ENCODE results near the gene SLC22A7. TPM values are rescaled to one million over a fixed set of nuclear protein-coding genes. Genes with fewer than 3 reads are reported as not detected.
"Not testable (repeated sequence)": the region's sequence is repeated elsewhere in the genome, so short reads cannot be mapped to it uniquely, and the experiment has no call there.

SLC22A7 gene
- total RNA-seq, 6 experiments from 2014 or later: not detected

- Mint-ChIP-seq H3K4me3 (no peak overlapping the region), H3K27ac (no peak overlapping the region), H3K36me3 (ENCODE audit: low read depth) (peaks cover 16% of the 10 kb centered on the region), H3K4me1 (ENCODE audit: low read depth) (no peaks in the 10 kb centered on the region), H3K9me3 (no peaks in the 10 kb centered on the region), H3K27me3 (ENCODE audit: insufficient read depth) (no peaks in the 10 kb centered on the region)
- DNase-seq: no peak
- TF ChIP-seq CTCF (IDR thresholded peaks at IDR 0.05): no peak
These were observed 49.0 kb downstream of the SLC22A7 start for GRCh38 chr6:43347021-43347420.

GRCh38 chr6:43347444-43347843 is 49.4 kb downstream of the SLC22A7 start:
- Mint-ChIP-seq H3K27ac (no peak overlapping the region), H3K4me3 (no peak overlapping the region), H3K27me3 (ENCODE audit: insufficient read depth) (no peaks in the 10 kb centered on the region), H3K4me1 (ENCODE audit: low read depth) (no peaks in the 10 kb centered on the region), H3K9me3 (no peaks in the 10 kb centered on the region), H3K36me3 (ENCODE audit: low read depth) (peaks cover 17% of the 10 kb centered on the region)
- DNase-seq: no peak
- no peak for TF ChIP-seq CTCF (IDR thresholded peaks at IDR 0.05)

GRCh38 chr6:43351951-43352350 is 53.9 kb downstream of the SLC22A7 start:
- H3K4me3 Mint-ChIP-seq; H3K9me3 Mint-ChIP-seq; DNase-seq; H3K27me3 Mint-ChIP-seq (ENCODE audit: insufficient read depth); H3K27ac Mint-ChIP-seq: not testable (repeated sequence)
- H3K36me3 Mint-ChIP-seq (ENCODE audit: low read depth): peaks cover 36% of the 10 kb centered on the region
- H3K4me1 Mint-ChIP-seq (ENCODE audit: low read depth): peaks cover 12% of the 10 kb centered on the region

Other genes starting within 250 kb of the SLC22A7 start
- 10 to 100 TPM; 33.7 to 50.3 (median 37.0) TPM for gene CUL7, start 244.4 kb upstream of the SLC22A7 start, total RNA-seq (2021; fragmentation: NEBNext Ultra II Directional; extraction: Animal tissue kit (Norgen Biotek cat#: 25700))
- 10 to 100 TPM; 52.6 to 62.9 (median 58.7) TPM for gene MRPL2, start 238.8 kb upstream of the SLC22A7 start, total RNA-seq (2021; fragmentation: NEBNext Ultra II Directional; extraction: Animal tissue kit (Norgen Biotek cat#: 25700))
- 10 to 100 TPM; 10.7 to 12.6 (median 11.8) TPM for gene KLC4, start 238.6 kb upstream of the SLC22A7 start, total RNA-seq (2021; fragmentation: NEBNext Ultra II Directional; extraction: Animal tissue kit (Norgen Biotek cat#: 25700))
- gene PTK7, start 221.9 kb upstream of the SLC22A7 start, total RNA-seq (2021; fragmentation: NEBNext Ultra II Directional; extraction: Animal tissue kit (Norgen Biotek cat#: 25700)): 100 to 1,000 TPM in 1 of 6 experiments, 10 to 100 TPM in 5; 62.8 to 115 (median 66.7) TPM
- gene SRF, start 127.0 kb upstream of the SLC22A7 start, total RNA-seq (2021; fragmentation: NEBNext Ultra II Directional; extraction: Animal tissue kit (Norgen Biotek cat#: 25700)): 10 to 100 TPM; 37.4 to 49.7 (median 39.3) TPM
- 10 to 100 TPM; 15.4 to 19.9 (median 18.6) TPM for gene CUL9, start 116.1 kb upstream of the SLC22A7 start, total RNA-seq (2021; fragmentation: NEBNext Ultra II Directional; extraction: Animal tissue kit (Norgen Biotek cat#: 25700))
- gene DNPH1, start 68.8 kb upstream of the SLC22A7 start, total RNA-seq (2021; fragmentation: NEBNext Ultra II Directional; extraction: Animal tissue kit (Norgen Biotek cat#: 25700)): 10 to 100 TPM; 38.3 to 56.3 (median 49.1) TPM
- gene TTBK1, start 54.8 kb upstream of the SLC22A7 start, total RNA-seq (2021; fragmentation: NEBNext Ultra II Directional; extraction: Animal tissue kit (Norgen Biotek cat#: 25700)): not detected
- not detected for gene CRIP3, start 10.6 kb downstream of the SLC22A7 start, total RNA-seq (2021; fragmentation: NEBNext Ultra II Directional; extraction: Animal tissue kit (Norgen Biotek cat#: 25700))
- 10 to 100 TPM; 11.1 to 13.3 (median 11.8) TPM for gene ZNF318, start 71.4 kb downstream of the SLC22A7 start, total RNA-seq (2021; fragmentation: NEBNext Ultra II Directional; extraction: Animal tissue kit (Norgen Biotek cat#: 25700))
- gene ABCC10, start 129.3 kb downstream of the SLC22A7 start, total RNA-seq (2021; fragmentation: NEBNext Ultra II Directional; extraction: Animal tissue kit (Norgen Biotek cat#: 25700)): 10 to 100 TPM; 26.2 to 41.6 (median 30.3) TPM
- gene DLK2, start 157.3 kb downstream of the SLC22A7 start, total RNA-seq (2021; fragmentation: NEBNext Ultra II Directional; extraction: Animal tissue kit (Norgen Biotek cat#: 25700)): 1 to 10 TPM; 1.8 to 2.9 (median 2.2) TPM
- 10 to 100 TPM; 27.0 to 34.3 (median 30.2) TPM for gene TJAP1, start 179.3 kb downstream of the SLC22A7 start, total RNA-seq (2021; fragmentation: NEBNext Ultra II Directional; extraction: Animal tissue kit (Norgen Biotek cat#: 25700))
- 1 to 10 TPM in 2 of 6 experiments, under 1 TPM in 4; 0.75 to 1.7 (median 0.90) TPM for gene LRRC73, start 212.1 kb downstream of the SLC22A7 start, total RNA-seq (2021; fragmentation: NEBNext Ultra II Directional; extraction: Animal tissue kit (Norgen Biotek cat#: 25700))
- 100 to 1,000 TPM; 147 to 176 (median 158) TPM for gene YIPF3, start 218.7 kb downstream of the SLC22A7 start, total RNA-seq (2021; fragmentation: NEBNext Ultra II Directional; extraction: Animal tissue kit (Norgen Biotek cat#: 25700))
- 10 to 100 TPM; 43.5 to 66.9 (median 53.8) TPM for gene POLR1C, start 218.8 kb downstream of the SLC22A7 start, total RNA-seq (2021; fragmentation: NEBNext Ultra II Directional; extraction: Animal tissue kit (Norgen Biotek cat#: 25700))

Data from HFFc6 (cell line).